Hematopoietic multipotent progenitor cell (in vitro differentiated cells): Measurements from ENCODE around the gene STAT5A. TPM values are rescaled to one million over a fixed set of nuclear protein-coding genes. Genes with fewer than 3 reads are reported as not detected.
"Not testable (repeated sequence)": the region's sequence is repeated elsewhere in the genome, so short reads cannot be mapped to it uniquely, and the experiment has no call there.

ENCODE experiments used
- DNase-seq, 3 donors: peaks; one replicate each; pipeline ENCODE4 v3.0.0-alpha.2; 2011 to 2015; ENCODE audit warnings: low read depth in 2 of 3, low spot score in 2 of 3
- total RNA-seq: library from RNA; depleted of rRNA; stranded (reverse); fragments of >200 nt; gene quantifications from one replicate; pipeline ENCODE4 v1.2.3, GENCODE V29; 2012

Gene STAT5A
- total RNA-seq, 1 donor: 603 TPM

GRCh38 chr17:42358434-42358833 is 70.1 kb downstream of the STAT5A start:
- DNase-seq: no peak

- no peak for DNase-seq
These were observed 70.8 kb downstream of the STAT5A start for GRCh38 chr17:42359133-42359532.

GRCh38 chr17:42360388-42360787 is 72.1 kb downstream of the STAT5A start:
- DNase-seq: not testable (repeated sequence)

Other genes with a start within 250 kb of the STAT5A start
- 12.9 TPM for gene C17orf113, start 237.9 kb upstream of the STAT5A start, total RNA-seq
- gene ZNF385C, start 190.0 kb upstream of the STAT5A start, total RNA-seq: 1.9 TPM
- gene DHX58, start 175.8 kb upstream of the STAT5A start, total RNA-seq: 47.4 TPM
- 24.8 TPM for gene KAT2A, start 167.1 kb upstream of the STAT5A start, total RNA-seq
- not detected for gene HSPB9, start 165.7 kb upstream of the STAT5A start, total RNA-seq
- gene RAB5C, start 133.5 kb upstream of the STAT5A start, total RNA-seq: 98.6 TPM
- gene KCNH4, start 107.4 kb upstream of the STAT5A start, total RNA-seq: 0.27 TPM
- gene HCRT, start 103.0 kb upstream of the STAT5A start, total RNA-seq: not detected
- gene GHDC, start 94.0 kb upstream of the STAT5A start, total RNA-seq: 52.5 TPM
- 135 TPM for gene STAT5B, start 12.1 kb upstream of the STAT5A start, total RNA-seq
- gene STAT3, start 99.9 kb downstream of the STAT5A start, total RNA-seq: 137 TPM
- gene CAVIN1, start 134.8 kb downstream of the STAT5A start, total RNA-seq: 95.1 TPM
- 67.6 TPM for gene ATP6V0A1, start 170.4 kb downstream of the STAT5A start, total RNA-seq
- 29.4 TPM for gene NAGLU, start 247.7 kb downstream of the STAT5A start, total RNA-seq